ENCODE results near the gene PLCE1.

- TF ChIP-seq CTCF (optimal IDR thresholded peaks at IDR 0.05 in 1 of 3, IDR thresholded peaks at IDR 0.05 in 1 of 3, conservative IDR thresholded peaks at IDR 0.05 in 1 of 3; ENCODE audit: extremely low read depth in 1 of 3, insufficient read depth in 2 of 3, low read length in 3 of 3), result no peak
- TF ChIP-seq EZH2 (IDR thresholded peaks at IDR 0.05; ENCODE audit: low read length), result no peak
Measured at GRCh38 chr10:94027197-94027596, 33.5 kb downstream of the PLCE1 start.
